Subcutaneous adipose tissue (tissue), 4 donors: ENCODE measurements around the gene PCMT1. TPM values are rescaled to one million over a fixed set of nuclear protein-coding genes. Genes with fewer than 3 reads are reported as not detected.

Source experiments
- CTCF ChIP-seq: fragments of 450-650 bp; IDR thresholded peaks from one replicate; pipeline ENCODE4 v1.5.1; 2016; ENCODE audit warnings: low read depth, mild to moderate bottlenecking, control low read depth, antibody characterized with exemption, moderate library complexity
- total RNA-seq, 4 donors: library from RNA; depleted of rRNA; stranded (reverse); fragments of >200 nt; gene quantifications; one replicate each; pipeline ENCODE4 v1.1.0, GENCODE V29; 2016

PCMT1 gene
- total RNA-seq, 4 donors from 2014 or later = 76.1 to 128 (median 101) TPM

GRCh38 chr6:149844480-149844879 is 94.9 kb downstream of the PCMT1 start:
- TF ChIP-seq CTCF = no peak

- TF ChIP-seq CTCF = no peak
Measured at GRCh38 chr6:149845549-149845948, 96.0 kb downstream of the PCMT1 start.

GRCh38 chr6:149846321-149846720 is 96.8 kb downstream of the PCMT1 start:
- TF ChIP-seq CTCF = no peak

GRCh38 chr6:149847939-149848267 is 98.4 kb downstream of the PCMT1 start:
- no peak for TF ChIP-seq CTCF

- TF ChIP-seq CTCF = no peak
Measured at GRCh38 chr6:149851461-149852110, 102.0 kb downstream of the PCMT1 start.

GRCh38 chr6:149852180-149852579 is 102.6 kb downstream of the PCMT1 start:
- TF ChIP-seq CTCF = no peak

- TF ChIP-seq CTCF = no peak
Measured at GRCh38 chr6:149852881-149853280, 103.3 kb downstream of the PCMT1 start.
